B cell (primary cell): ENCODE data around the gene CILP.

Source experiments
- EZH2 ChIP-seq: IDR thresholded peaks from 2 replicates; pipeline ENCODE4 v1.6.1; 2012; ENCODE audit warnings: borderline replicate concordance, low read depth, mild to moderate bottlenecking, moderate library complexity, low read length; ENCODE audit not compliant: insufficient read depth, poor library complexity, severe bottlenecking
- TF ChIP-seq, protein P1 (sequence below): fragments of 200-600 bp; IDR thresholded peaks from one replicate; pipeline ENCODE4 v1.8.0; 2022; ENCODE audit warnings: antibody characterized with exemption, mild to moderate bottlenecking

DNA sequence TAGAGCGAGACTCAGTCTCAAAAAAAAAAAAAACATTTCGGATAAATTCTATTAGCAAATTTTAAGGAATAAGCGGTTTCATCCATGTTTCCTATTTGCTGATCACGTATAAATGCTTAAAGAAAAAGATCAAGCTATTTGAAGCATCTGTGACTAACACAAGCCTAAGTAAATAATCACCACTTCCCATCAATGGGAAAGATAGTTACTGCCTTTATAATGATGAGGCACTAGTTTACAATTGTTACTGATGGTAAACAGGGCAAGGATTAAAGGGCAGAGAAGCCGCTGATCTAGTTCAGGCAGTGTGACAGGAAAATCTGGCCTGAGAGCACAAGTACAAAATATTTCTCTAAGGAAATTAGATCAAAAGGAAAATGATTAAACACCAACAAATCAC is 39.8 kb downstream of the CILP start:
- TF ChIP-seq, protein P1, sequence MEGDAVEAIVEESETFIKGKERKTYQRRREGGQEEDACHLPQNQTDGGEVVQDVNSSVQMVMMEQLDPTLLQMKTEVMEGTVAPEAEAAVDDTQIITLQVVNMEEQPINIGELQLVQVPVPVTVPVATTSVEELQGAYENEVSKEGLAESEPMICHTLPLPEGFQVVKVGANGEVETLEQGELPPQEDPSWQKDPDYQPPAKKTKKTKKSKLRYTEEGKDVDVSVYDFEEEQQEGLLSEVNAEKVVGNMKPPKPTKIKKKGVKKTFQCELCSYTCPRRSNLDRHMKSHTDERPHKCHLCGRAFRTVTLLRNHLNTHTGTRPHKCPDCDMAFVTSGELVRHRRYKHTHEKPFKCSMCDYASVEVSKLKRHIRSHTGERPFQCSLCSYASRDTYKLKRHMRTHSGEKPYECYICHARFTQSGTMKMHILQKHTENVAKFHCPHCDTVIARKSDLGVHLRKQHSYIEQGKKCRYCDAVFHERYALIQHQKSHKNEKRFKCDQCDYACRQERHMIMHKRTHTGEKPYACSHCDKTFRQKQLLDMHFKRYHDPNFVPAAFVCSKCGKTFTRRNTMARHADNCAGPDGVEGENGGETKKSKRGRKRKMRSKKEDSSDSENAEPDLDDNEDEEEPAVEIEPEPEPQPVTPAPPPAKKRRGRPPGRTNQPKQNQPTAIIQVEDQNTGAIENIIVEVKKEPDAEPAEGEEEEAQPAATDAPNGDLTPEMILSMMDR, result no peak
- TF ChIP-seq EZH2, result no peak
